NCI-H345 treated with DMSO at 0.1 percent for 48 hours (cell line): Measurements from ENCODE around the gene MRPL2.
"Not testable (repeated sequence)": the region's sequence is repeated elsewhere in the genome, so short reads cannot be mapped to it uniquely, and the experiment has no call there.

Experiments used
- DNase-seq: peaks from one replicate; lab custom pipeline; 2025; ENCODE audit not compliant: unreplicated experiment; lab: John Stamatoyannopoulos, UW

Gene MRPL2

DNA sequence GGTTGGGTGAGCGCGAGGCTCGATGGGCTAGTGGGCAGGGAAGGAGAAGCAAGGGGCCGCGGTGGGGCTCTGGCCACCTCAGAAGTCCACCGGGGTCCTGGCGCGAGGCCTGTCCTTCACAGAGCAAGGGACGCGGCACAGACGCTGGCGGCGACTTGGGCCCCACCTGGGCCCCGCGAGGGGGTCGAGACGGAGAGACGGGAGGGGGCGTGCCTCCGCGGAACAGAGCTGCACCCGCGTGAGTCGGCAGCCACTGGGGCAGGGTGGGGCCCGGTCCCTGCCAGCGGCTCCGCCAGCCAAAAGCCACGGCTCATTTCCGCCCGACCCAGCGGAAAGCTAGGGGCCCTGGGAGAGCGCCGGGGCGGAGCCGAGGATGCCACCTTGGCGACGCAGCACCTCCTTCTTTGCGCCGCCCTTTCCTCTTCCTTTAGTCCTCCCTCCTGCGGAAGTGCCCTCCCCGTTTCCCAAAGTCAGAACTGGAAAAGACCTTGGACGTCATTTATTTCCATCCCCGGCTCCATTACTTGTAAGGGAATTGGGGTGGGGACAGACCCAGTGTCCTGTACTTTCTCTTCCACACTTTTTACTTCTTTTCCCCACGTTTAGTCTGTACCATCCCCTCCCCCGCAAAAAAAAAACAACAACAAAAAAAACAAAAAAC lies 5.6 kb downstream of the MRPL2 start, which contains the start of gene CUL7:
Gene CUL7, minus strand, starts transcription at position 307 of the 661 bp plus-strand sequence. CDS start 1,063 bp downstream, outside the sequence.
- peak; percentile 88 for DNase-seq

DNA sequence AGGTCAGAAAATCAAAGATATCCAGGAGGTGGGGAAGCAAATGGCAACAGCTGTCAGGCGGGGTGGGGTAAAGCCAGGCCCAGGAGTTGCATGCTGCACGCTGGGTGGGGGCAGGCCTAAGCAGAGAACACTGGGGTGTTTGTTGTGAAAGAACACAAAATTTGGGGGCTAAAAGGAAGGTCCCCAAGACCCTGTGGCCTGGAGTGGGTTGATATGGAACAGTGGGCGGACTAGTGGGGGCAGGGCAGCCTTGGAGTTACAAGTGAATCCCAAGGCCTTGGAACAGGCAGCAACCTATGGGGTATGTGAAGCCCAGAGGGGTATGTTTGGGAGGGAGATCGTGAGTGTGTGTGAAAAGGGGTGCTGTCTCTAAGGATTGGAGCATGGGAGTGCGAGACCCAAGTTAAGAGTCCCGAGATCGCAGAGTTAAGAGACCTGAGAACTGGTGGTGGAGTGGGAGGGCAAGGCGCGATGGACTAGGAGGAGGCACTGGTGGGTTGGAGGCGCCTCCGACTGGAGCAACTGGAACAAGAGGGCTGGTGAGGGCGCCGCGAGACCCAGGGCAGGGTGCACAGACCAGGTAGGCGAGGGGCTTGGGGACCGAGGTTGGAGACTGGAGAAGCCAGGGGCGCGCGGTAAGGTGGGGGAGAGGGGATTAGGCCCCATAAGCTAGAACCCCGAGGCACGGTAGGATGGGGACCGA lies 6.2 kb downstream of the MRPL2 start:
- no peak for DNase-seq

DNA sequence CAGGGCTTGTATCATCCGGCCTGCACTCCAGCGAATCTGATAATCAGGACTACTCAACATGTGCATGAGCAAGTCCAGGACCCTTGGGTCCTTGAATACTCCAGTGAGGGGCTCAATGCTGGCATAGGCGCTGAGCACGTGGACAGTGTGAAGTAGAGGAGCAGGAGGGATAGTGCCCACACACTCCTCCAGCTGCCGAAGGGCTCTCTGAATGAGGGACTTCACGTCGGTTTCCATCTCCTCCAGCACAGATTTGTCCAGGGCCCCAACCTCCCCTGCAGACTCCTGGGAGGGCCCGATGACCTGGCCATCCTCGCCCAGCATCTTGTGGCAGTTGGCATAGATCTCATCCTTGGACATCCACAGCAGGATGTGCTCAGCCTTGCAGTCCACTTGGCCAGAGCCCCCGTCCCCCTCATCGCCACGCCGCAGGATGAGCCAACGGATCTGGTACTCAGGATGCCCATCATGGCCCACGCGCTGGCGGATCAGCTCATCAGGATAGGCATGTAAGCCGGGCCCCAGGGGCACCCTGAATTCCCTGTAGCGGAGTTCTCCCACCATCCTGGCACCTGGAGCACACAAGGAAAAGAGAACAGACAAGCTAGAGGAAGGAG lies 6.9 kb downstream of the MRPL2 start:
- DNase-seq, result no peak

DNA sequence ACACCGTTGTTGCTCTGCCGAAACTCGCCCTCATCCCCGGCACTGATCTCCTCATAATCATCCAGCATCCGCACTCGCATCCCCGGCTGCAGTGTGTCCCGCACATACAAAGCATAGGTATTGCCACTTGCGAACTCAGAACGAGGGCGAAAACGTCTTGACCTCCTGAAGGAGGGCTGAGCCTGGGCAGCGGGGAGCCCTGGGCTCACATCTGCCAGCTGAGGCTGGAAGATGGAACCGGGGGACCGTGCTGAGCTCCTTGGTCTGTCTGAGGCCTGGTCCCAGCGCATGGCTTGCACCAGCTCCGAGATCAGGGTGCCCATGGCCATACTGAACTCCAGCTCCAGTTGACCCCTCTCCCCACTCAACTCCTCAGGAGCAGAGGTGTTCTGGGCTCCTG lies 8.3 kb downstream of the MRPL2 start:
- no peak for DNase-seq

DNA sequence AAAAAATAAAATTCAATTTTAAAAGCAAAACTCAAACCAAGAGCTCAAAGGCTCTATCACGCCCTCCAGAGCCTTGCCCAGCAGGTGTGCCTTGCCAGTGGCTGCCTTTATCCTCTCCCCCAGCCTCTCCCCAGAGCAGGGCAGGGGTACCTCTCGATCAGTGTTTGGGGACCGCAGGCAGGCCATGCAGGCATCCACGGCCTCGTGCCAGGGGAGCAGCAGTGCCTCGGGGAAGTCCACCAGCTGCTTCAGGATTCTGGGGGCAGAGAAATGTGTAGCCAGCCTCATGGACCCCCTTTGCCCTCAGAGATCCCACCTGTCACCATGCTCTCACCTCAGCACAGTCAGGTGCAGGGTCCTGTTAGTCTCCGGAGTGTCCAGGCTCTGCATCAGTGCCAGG lies 11.2 kb downstream of the MRPL2 start:
- no peak for DNase-seq

DNA sequence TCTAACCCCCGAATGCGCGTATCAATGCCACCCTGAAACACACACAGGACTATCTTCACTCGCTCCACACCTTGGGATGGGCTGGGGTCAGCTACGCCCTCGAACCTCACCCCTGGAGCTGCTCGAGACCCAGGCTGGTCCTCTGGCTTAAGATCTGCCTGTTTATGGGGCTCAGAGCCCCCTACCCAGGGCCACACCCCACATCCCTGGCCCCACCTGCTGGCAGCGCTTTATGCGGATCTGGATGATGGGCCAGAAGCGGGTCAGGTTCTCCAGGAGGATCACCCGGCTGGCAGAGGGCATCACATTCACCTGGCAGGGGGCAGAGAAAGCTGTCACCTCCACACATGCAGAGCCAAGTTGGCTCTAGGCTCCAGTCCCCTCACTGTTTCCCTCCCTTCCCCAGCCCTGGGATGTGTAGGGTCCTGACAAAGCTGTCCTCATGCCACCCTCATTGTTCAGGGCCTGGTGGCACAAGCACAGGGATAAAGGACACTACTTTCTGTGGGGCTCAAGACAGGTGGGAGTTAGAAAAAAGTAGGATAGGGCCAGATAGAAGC lies 13.8 kb downstream of the MRPL2 start:
- no peak for DNase-seq

DNA sequence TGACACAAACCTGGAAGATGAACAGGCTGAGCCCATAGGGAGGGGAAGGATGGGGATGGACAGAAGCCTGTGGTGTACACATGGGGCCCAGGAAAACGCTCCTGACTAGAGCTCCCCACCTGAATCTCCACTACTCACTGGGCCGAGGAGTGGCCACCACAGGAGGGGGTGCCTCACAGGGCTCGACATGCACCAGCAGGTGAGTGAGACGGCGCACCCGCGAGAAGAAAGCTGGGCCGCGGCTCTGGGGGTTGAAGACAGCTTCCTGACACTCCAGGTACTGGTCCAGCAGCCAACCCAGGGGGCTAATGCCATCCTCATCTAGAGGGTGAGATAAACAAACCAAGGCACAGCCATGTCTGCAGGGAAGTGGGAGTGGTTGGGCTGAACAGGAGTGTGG lies 15.9 kb downstream of the MRPL2 start:
- no peak for DNase-seq

DNA sequence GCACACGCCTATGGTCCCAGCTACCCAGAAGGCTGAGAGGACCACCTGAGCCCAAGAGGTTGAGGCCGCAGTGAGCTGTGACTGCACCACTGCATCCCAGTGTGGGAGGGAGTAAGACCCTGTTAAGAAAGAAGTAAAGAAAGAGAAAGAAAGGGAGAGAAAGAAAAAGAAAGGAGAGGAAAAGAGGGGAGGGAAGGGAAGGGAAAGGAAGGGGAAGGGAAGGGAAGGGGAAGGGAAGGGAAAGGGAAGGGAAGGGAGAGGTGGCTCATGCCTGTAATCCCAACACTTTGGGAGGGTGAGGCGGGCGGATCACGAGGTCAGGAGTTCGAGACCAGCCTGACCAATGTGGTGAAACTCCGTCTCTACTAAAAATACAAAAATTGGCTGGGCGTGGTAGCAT lies 17.8 kb downstream of the MRPL2 start:
- not testable (repeated sequence) for DNase-seq

DNA sequence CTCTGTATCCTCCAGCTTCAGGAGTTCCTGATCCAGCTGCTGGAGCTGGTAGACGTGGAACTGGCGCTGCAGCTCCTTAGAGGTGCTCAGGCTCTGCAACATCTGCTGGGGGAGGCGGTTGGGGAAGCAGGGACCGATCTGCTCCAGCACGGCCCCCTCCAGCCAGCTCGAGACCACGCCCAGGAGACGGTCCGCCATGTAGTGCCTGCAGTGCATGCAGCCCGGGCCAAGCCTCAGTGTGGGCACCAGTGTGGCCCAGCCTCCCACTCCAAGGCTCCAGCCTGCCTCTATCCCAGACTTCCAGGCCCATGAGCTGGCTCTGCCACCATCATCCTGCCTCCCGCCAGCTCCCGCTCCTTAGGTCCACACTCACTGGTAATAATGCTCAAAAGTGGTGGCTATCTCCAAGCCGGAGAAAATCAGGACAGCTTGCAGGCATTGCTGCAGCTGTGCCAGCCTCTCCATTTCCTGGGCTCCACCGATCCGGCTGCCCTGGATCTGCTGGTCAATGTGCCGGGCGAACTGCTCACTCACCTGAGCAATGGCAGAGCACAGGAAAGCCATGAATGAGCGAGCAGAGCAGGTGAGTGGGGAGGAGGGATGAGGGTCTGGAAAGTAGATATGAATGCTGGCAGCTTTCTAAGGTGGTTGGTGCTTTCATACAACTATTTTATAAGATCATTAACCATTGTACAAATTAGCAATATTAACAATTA lies 18.5 kb downstream of the MRPL2 start:
- DNase-seq, result no peak

DNA sequence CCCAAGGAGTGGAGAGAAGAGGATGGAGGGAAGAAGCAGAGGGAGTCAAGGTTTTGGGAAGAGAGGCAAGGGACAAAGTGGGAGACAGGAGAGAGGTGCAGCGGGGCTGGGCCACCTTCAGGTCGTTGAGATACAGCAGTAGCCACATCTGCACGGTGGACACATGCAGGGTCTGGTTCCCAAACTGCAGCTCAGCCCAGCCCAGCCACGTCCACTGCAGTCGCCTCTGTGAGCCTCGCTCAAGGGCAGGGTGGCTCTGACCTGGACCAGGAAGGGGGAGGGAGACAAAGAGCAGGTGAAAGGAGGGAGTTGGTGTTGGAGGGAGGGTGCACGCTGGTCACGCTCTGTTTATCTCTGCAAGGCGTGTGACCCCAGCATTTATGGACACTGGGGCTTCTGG lies 20.5 kb downstream of the MRPL2 start:
- DNase-seq, result no peak

DNA sequence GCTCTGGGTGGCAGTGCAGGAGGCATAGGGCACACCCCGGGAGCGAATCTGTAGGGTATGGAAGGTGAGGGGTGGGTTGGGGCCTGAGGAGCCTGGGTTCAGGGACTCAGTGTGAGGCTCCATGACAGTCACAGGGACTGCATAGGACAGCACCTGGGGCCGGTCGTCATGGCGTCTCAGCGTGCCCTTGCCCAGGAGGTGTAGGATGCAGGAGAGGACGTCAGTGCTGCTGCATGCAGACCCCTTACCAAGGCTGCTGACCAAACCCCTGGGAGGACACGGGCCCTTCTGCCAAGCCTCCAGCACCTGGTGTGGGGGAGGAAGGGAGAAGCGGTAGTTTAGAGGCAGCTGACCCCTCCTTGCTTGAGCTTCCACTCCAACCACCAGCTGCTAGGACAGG lies 21.5 kb downstream of the MRPL2 start:
- DNase-seq, result no peak

DNA sequence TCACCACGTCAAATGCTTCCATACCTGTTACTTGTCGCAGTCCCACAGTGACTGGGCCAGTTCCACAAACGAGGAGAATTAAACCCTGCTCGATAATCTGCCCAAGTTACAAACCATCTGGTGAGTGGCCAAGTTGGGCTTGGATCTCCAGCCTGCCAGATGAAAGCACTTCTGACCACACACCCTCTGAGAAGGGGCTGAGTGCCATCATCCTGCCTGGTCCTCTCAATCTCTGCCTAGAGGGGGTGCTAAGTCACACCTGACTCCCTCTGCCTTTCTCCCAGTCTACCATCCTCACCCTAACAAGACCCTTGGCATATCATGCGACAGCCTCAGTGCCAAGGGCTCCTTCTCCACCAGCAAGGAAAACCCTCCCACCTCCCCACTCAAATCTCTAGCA lies 22.0 kb downstream of the MRPL2 start:
- no peak for DNase-seq

DNA sequence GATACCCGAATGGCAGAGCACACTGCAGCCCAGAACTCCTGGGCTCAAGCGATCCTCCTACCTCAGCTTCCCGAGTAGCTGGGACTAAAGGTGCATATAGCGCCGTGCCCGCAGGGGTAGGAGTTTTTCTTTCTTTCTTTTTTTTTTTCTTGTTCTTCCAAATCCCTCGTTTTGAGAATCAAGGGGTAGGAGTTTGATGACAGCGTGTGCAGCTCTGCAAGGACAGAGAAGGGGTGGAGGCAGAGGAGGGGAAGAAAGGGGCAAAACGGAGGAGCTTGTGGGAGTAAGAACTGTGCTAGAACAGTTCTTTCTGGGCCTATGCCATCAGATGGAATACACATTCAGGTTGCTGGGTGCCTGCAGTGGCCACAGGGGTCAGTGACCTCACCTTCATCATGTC lies 22.5 kb downstream of the MRPL2 start:
- DNase-seq, result no peak

DNA sequence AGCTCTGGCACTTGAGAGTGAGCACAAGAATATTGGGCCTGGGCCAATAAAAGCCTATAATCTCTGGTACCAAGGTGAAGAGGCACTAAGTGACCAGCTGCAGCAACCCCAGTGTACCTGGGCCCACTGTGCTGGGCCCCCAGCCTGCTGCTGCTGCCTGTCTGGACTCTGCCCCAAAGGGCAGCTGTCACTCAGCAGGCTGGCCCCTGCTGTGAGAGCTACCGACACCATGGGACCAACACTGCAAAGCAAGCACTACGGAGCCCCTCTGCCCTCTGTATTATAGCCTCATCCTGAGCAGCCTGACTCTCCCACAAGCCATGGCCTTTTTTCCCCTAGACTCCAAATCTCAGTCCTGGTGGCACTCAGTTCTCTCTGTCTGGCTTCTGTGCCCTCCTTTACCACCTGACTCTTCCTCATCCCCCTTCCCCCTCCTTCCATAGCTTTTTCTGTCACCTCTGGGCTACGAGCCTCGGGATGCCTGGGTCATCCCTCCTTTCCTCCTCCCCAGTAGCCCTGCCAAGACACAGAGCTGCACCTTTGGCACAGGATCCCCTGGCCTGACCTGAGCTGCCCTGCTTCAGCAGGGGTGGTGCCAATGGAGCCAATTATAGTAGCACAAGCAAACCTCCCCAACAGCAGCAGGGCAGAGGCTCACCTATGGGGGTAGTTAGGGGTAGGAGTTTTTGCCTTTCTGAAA lies 23.6 kb downstream of the MRPL2 start:
- DNase-seq, result no peak

DNA sequence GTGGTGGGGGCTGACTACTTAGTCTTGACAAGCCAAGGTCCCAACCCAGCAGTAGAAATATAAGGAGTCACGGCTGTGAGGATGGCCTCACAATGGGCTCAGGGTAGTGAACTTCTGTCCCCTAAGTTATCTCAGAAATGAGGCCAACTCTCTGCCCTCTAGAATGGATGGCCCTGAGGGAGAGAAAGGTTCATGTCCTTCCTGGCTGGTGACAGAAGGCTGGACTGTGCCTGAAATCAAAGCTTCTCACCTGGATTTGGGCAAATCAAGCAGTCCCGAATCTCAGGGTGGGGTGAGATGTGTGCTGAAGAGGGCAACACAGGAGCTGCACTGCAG lies 25.1 kb downstream of the MRPL2 start:
- no peak for DNase-seq

DNA sequence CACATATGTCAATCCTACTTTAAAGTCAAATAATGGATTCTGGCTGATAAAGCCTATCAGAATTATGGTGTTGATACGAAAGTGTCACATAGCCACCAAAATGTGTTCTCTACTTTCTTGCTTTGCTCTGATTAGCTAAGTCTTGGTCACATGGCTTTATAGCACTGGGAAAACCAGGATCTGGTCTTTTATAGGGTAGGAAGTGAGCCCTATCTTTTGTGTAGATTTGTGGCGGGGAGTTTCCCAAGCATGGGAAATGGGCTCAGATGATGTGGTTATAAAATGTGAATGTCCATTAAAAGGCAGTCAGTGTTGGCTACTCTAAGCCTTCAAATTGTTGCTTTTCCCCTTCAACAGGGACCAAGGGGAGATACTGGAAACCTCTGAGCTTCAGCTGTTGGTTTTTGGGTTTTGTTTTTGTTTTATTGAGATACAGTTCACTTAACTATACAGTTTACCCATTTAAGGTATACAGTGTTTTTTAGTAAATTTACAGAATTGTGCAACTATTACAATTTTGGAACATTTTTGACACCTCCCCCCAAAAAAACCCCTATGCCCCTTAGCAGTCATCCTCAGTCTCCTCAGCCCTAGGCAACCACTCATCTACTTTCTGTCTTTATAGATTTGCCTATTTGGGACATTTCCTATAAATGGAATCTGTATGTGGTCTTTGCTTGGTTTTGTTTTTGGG lies 25.6 kb downstream of the MRPL2 start:
- no peak for DNase-seq

DNA sequence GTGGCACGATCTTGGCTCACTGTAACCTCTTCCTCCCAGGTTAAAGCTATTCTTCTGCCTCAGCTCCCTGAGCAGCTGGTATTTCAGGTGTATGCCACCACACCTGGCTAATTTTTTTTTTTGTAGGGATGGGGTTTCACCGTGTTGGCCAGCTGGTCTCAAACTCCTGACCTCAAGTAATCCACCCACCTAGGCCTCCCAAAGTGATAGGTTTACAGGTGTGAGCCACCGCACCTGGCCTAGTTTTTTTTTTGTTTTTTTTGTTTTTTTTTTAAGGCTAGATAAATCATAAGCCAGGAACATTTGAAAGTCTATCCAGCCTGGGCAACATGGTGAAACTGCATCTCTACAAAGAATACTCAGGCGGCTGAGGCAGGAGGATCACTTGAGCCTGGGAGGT lies 26.9 kb downstream of the MRPL2 start:
- DNase-seq, result no peak

DNA sequence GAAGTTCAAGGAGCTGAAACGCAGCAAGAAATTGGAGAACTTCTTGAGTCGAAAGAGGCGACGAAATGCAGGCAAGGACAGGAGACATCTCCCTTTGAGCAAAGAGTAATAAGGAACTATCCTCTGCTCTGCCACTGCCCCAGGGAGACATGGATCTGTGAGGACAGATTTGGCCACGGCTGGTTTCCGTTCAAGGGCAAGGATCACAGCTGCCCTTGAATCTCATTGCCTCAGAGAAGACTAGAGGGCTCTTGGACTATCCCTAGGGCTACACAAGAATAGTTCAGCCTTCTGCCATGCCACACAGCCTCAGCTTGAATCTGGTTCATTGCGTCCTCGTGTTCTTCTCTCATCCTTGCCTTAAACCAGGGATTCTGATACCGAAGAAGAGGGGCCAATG lies 30.1 kb downstream of the MRPL2 start:
- no peak for DNase-seq

DNA sequence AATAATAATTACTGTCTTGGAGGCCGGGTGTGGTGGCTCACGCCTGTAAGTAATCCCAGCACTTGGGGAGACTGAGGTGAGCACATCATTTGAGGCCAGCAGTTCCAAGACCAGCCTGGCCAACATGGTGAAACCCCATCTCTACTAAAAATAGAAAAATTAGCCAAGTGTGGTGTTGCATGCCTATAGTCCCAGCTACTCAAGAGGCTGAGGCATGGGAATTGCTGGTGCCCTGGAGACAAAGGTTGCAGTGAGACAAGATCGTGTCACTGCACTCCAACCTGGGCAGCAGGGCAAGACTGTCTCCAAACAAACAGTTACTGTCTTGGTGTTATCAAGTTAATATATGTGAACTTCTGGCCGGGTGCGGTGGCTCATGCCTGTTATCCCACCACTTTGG lies 32.9 kb downstream of the MRPL2 start:
- DNase-seq, result no peak

DNA sequence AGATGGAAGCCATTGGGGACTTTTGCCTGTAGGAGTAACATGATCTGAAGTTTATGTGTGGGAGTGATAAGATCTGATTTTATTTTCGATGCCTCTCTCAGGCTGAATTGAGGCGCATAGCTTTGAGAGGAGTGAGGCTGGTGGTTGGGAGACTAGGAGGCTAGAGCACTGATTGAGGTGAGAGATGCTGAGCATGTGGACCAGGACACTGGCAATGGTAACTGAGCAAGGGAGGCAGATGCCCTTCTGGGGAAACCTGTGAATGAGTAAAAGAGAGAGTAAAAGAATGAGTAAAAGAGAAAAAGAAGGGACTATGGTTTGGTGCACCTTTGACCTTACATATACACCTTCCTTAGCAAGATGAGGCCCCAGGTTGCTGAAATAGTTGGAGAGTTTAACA lies 34.8 kb downstream of the MRPL2 start:
- DNase-seq, result no peak
